ENCODE results near the gene MGME1.
A peak's percentile ranks its signal among the peaks of the same experiment; 100 is the strongest.

Gene MGME1

GRCh38 chr20:17968366-17969277 is at the start of gene MGME1, which contains the start of gene SNX5:
TSS of gene MGME1 (plus strand) at chr20:17969018. CDS start at chr20:17969860, 842 bp downstream.
TSS of gene SNX5 (minus strand) at chr20:17968794. CDS start at chr20:17968425, 369 bp downstream.
- peak; percentile 90 to 100 (median 99) for DNase-seq

- DNase-seq, result no peak
Observed at GRCh38 chr20:17919149-17919548, 49.7 kb upstream of the MGME1 start.

GRCh38 chr20:17921774-17922173 is 47.0 kb upstream of the MGME1 start:
- DNase-seq, result no peak

- DNase-seq, result no peak
Observed at GRCh38 chr20:17925141-17925939, 43.5 kb upstream of the MGME1 start.

- no peak for DNase-seq
Observed at GRCh38 chr20:17925940-17926300, 42.9 kb upstream of the MGME1 start.

- DNase-seq, result no peak
Observed at GRCh38 chr20:17928211-17928611, 40.6 kb upstream of the MGME1 start.

GRCh38 chr20:17928633-17929311 is 40.0 kb upstream of the MGME1 start:
- no peak for DNase-seq

- DNase-seq, result no peak
Observed at GRCh38 chr20:17931513-17931912, 37.3 kb upstream of the MGME1 start.

GRCh38 chr20:17932396-17932795 is 36.4 kb upstream of the MGME1 start:
- DNase-seq, result no peak

- no peak for DNase-seq
Observed at GRCh38 chr20:17933121-17933520, 35.7 kb upstream of the MGME1 start.

- DNase-seq, result no peak
Observed at GRCh38 chr20:17933711-17934110, 35.1 kb upstream of the MGME1 start.

- DNase-seq, result no peak
Observed at GRCh38 chr20:17934141-17934862, 34.5 kb upstream of the MGME1 start.

- DNase-seq, result no peak
Observed at GRCh38 chr20:17935186-17935585, 33.6 kb upstream of the MGME1 start.

GRCh38 chr20:17935761-17936160 is 33.1 kb upstream of the MGME1 start:
- no peak for DNase-seq

GRCh38 chr20:17936286-17936760 is 32.5 kb upstream of the MGME1 start:
- no peak for DNase-seq

- DNase-seq, result peak in 2 of 14 donors; percentile 16 to 17
Observed at GRCh38 chr20:17936761-17937732, 31.8 kb upstream of the MGME1 start.

- peak in 10 of 14 donors; percentile 14 to 46 (median 22) for DNase-seq
Observed at GRCh38 chr20:17938871-17939619, 29.8 kb upstream of the MGME1 start.

- no peak for DNase-seq
Observed at GRCh38 chr20:17939622-17940223, 29.1 kb upstream of the MGME1 start.

- DNase-seq, result no peak
Observed at GRCh38 chr20:17940224-17940971, 28.4 kb upstream of the MGME1 start.
